HCT116 (cell line): ENCODE results near the gene PRR3. TPM values are rescaled to one million over a fixed set of nuclear protein-coding genes. Genes with fewer than 3 reads are reported as not detected.
A peak's percentile ranks its signal among the peaks of the same experiment; 100 is the strongest.

Experiments used
- ATAC-seq: fragments of 200-7000 bp; cut with Tn5 transposase; 2 replicates; pipeline ENCODE4 v1.9.1; 2020; ENCODE audit warnings: mild to moderate bottlenecking, moderate library complexity
- BruUV-seq: library from RNA; stranded (reverse); fragments of 400-500 nt; replicated peaks from 2 replicates; lab custom pipeline; 2021; lab: Mats Ljungman, UMichigan
- CTCF ChIA-PET: fragments of 300-600 bp; sonication (Branson Sonifier 250); formaldehyde crosslinking; loops from one replicate; lab custom pipeline; 2021; ENCODE audit warnings: antibody characterized with exemption; lab: Charles Lee
- POLR2A ChIA-PET: fragments of 300-600, 350-600 bp; sonication (Branson Sonifier 250); formaldehyde crosslinking; loops from one replicate; lab custom pipeline; 2021; ENCODE audit warnings: antibody characterized with exemption; lab: Charles Lee
- RAD21 ChIA-PET, 2 experiments: fragments of 300-600 bp; sonication (Branson Sonifier 250); formaldehyde crosslinking; loops; one replicate each; lab custom pipeline; 2023; ENCODE audit warnings: low total read pairs in 2 of 2; ENCODE audit not compliant: uncharacterized antibody in 2 of 2, unreplicated experiment in 2 of 2, low non-redundant PET in 1 of 2; lab: Charles Lee
- DNase-seq: peaks from one replicate; pipeline ENCODE4 v3.0.0-alpha.2; 2010; ENCODE audit warnings: low read depth, low spot score
- H2AFZ ChIP-seq: fragments of 200-600 bp; shearing (Covaris generic), sonication (generic); 2 replicates; pipeline ENCODE4 v1.6.1; 2017; ENCODE audit warnings: low read depth, mixed run types, mixed read lengths, antibody characterized with exemption, low read length; ENCODE audit not compliant: poor library complexity, severe bottlenecking
- H3K27ac ChIP-seq: 2 replicates; pipeline ENCODE4 v1.5.1; 2012; ENCODE audit warnings: low read depth, low read length
- H3K27me3 ChIP-seq: fragments of 200-600 bp; sonication (generic); 2 replicates; pipeline ENCODE4 v1.6.1; 2016; ENCODE audit warnings: mixed run types, low read length, mixed read lengths; ENCODE audit not compliant: insufficient read depth
- H3K36me3 ChIP-seq, 2 experiments: fragments of 200-500 bp in 1 of 2; fragments of 200-600 bp in 1 of 2; sonication (Bioruptor generic) in 1 of 2; sonication (generic) in 1 of 2; 2 replicates each; pipeline versions ENCODE4 v1.5.1 to v1.6.1; 2014 to 2016; ENCODE audit warnings: low read length in 2 of 2, inconsistent platforms in 1 of 2, mixed read lengths in 1 of 2, mixed run types in 1 of 2; ENCODE audit not compliant: insufficient read depth in 2 of 2, control insufficient read depth in 1 of 2
- H3K4me1 ChIP-seq, 2 experiments: fragments of 200-600 bp in 1 of 2; sonication (generic) in 1 of 2; 2 replicates each; pipeline versions ENCODE4 v1.5.1 to v1.6.1; 2012 to 2017; ENCODE audit warnings: low read length in 2 of 2, inconsistent platforms in 1 of 2, mild to moderate bottlenecking in 1 of 2, mixed read lengths in 1 of 2, mixed run types in 1 of 2, moderate library complexity in 1 of 2; ENCODE audit not compliant: insufficient read depth in 2 of 2, control insufficient read depth in 1 of 2
- H3K4me2 ChIP-seq: fragments of 200-600 bp; sonication (generic); 2 replicates; pipeline ENCODE4 v1.6.1; 2017; ENCODE audit warnings: mixed run types, low read length, mixed read lengths
- H3K4me3 ChIP-seq, 2 experiments: fragments of 200-600 bp in 1 of 2; sonication (generic) in 1 of 2; replicated peaks in 1 of 2; 2 replicates each; pipeline ENCODE4 v1.5.1; 2011 to 2016; ENCODE audit warnings: low read length in 2 of 2, control low read depth in 1 of 2, low read depth in 1 of 2, mild to moderate bottlenecking in 1 of 2, mixed read lengths in 1 of 2, mixed run types in 1 of 2
- H3K79me2 ChIP-seq: fragments of 200-600 bp; sonication (generic); 2 replicates; pipeline ENCODE4 v1.6.1; 2017; ENCODE audit warnings: mild to moderate bottlenecking, mixed run types, low read length, moderate library complexity, mixed read lengths; ENCODE audit not compliant: insufficient read depth
- H3K9ac ChIP-seq: fragments of 200-600 bp; sonication (generic); 2 replicates; pipeline ENCODE4 v1.6.1; 2016; ENCODE audit warnings: low read length, mixed read lengths
- H3K9me2 ChIP-seq: fragments of 200-600 bp; sonication (generic), shearing (Covaris generic); 2 replicates; pipeline ENCODE4 v1.6.1; 2017; ENCODE audit warnings: mixed run types, mild to moderate bottlenecking, moderate library complexity; ENCODE audit not compliant: insufficient read depth
- H3K9me3 ChIP-seq, 2 experiments: fragments of 200-500 bp in 1 of 2; fragments of 200-600 bp in 1 of 2; sonication (Bioruptor generic) in 1 of 2; sonication (generic) in 1 of 2; 2 replicates each; pipeline ENCODE4 v1.6.1; 2014 to 2017; ENCODE audit warnings: low read length in 2 of 2, mixed read lengths in 2 of 2, inconsistent platforms in 1 of 2, low read depth in 1 of 2, mild to moderate bottlenecking in 1 of 2, mixed run types in 1 of 2, moderate library complexity in 1 of 2; ENCODE audit not compliant: control insufficient read depth in 1 of 2, insufficient read depth in 1 of 2
- H4K20me1 ChIP-seq: fragments of 200-600 bp; sonication (generic), shearing (Covaris generic); 2 replicates; pipeline ENCODE4 v1.6.1; 2017; ENCODE audit warnings: mixed run types, mild to moderate bottlenecking, moderate library complexity; ENCODE audit not compliant: insufficient read depth
- CBX3 ChIP-seq: IDR thresholded peaks from 2 replicates; pipeline ENCODE4 v1.6.1; 2012; ENCODE audit warnings: low read depth
- POLR2AphosphoS5 ChIP-seq: IDR thresholded peaks from 2 replicates; pipeline ENCODE4 v1.6.1; 2011; ENCODE audit warnings: mild to moderate bottlenecking, low read depth, low read length, moderate library complexity
- ZNF274 ChIP-seq: fragments of 200-500 bp; sonication (Bioruptor generic); IDR thresholded peaks from 2 replicates; pipeline ENCODE4 v1.6.1; 2014; ENCODE audit warnings: mild to moderate bottlenecking, low read depth, low read length, inconsistent platforms
- intact Hi-C: fragments of 100-400 bp; cut with micrococcal nuclease; formaldehyde crosslinking; loops from 2 replicates; pipeline ENCODE4 v1.10.0; 2022
- microRNA counts: library from miRNA; unstranded; fragments of <30 nt; microRNA quantifications from one replicate; lab custom pipeline; 2015
- microRNA-seq: library from miRNA; unstranded; fragments of <30 nt; microRNA quantifications from one replicate; pipeline ENCODE4, GENCODE V29; 2016; ENCODE audit warnings: borderline number of aligned reads
- total RNA-seq: library from RNA; stranded (reverse); gene quantifications from one replicate; pipeline ENCODE4 v1.2.1, GENCODE V29; 2021; ENCODE audit not compliant: unreplicated experiment
- TF ChIP-seq, protein P1 (sequence below), 3 experiments: fragments of 200-600 bp in 1 of 3; sonication (generic) in 1 of 3; IDR thresholded peaks in 2 of 3; conservative IDR thresholded peaks in 1 of 3; 2 replicates each; pipeline ENCODE4 v1.5.1; 2012 to 2017; ENCODE audit warnings: low read depth in 2 of 3, low read length in 2 of 3, antibody characterized with exemption in 1 of 3, borderline replicate concordance in 1 of 3, control low read depth in 1 of 3, mild to moderate bottlenecking in 1 of 3, mixed read lengths in 1 of 3, mixed run types in 1 of 3, moderate library complexity in 1 of 3; ENCODE audit not compliant: insufficient read depth in 1 of 3

The PRR3 gene
- total RNA-seq, 1 experiment from 2014 or later = 16.7 TPM

DNA sequence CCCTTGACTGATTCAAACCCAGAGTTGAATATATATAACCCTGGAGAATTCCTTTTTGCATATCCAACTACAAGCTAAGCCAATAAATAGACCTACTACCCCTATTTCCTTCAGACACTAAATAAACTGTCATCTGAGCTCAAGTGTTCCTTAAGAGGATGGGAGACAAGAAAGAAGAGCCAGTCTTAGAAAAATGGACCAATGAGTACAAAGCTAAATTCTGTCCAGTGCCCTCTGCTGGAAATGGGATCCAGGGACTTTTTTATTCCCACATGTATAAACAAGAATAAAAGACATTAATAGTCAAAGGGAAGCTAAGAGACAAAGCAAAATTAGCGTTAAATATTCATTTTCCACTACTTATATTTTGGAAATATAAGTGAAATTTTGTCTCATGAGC lies 55.1 kb downstream of the PRR3 start:
- Histone ChIP-seq H3K27ac (no peak overlapping the region; the same call in 1 of the 2 replicates), H3K4me1 (peaks cover 9 to 27% of the 10 kb centered on the region in 2 experiments), H3K9me2 (no peaks in the 10 kb centered on the region), H3K9ac (no peak overlapping the region), H3K79me2 (peaks cover 79% of the 10 kb centered on the region), H3K27me3 (no peaks in the 10 kb centered on the region), H3K4me3 (no peak overlapping the region), H4K20me1 (no peaks in the 10 kb centered on the region; the same call in 1 of the 2 replicates), H3K9me3 (no peaks in the 10 kb centered on the region), H2AFZ (no peak overlapping the region), H3K36me3 (peaks cover 28 to 48% of the 10 kb centered on the region in 2 experiments), H3K4me2 (no peak overlapping the region)
- ChIA-PET RAD21 (no interaction called here), CTCF (interaction anchor here (0.5 to 3.6 kb wide), 6 partner anchors 15 to 130 kb away, joined by 3 to 26 read pairs (median 6); no protein-coding TSS in a partner anchor), POLR2A (interaction anchor here (0.5 to 1.9 kb wide), 12 partner anchors 9 to 119 kb away, joined by 3 to 28 read pairs (median 3); partner anchors contain the start of genes DHX16 and MDC1)
- ATAC-seq (no peak), DNase-seq (no peak)
- TF ChIP-seq, protein P1, sequence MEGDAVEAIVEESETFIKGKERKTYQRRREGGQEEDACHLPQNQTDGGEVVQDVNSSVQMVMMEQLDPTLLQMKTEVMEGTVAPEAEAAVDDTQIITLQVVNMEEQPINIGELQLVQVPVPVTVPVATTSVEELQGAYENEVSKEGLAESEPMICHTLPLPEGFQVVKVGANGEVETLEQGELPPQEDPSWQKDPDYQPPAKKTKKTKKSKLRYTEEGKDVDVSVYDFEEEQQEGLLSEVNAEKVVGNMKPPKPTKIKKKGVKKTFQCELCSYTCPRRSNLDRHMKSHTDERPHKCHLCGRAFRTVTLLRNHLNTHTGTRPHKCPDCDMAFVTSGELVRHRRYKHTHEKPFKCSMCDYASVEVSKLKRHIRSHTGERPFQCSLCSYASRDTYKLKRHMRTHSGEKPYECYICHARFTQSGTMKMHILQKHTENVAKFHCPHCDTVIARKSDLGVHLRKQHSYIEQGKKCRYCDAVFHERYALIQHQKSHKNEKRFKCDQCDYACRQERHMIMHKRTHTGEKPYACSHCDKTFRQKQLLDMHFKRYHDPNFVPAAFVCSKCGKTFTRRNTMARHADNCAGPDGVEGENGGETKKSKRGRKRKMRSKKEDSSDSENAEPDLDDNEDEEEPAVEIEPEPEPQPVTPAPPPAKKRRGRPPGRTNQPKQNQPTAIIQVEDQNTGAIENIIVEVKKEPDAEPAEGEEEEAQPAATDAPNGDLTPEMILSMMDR (IDR thresholded peaks at IDR 0.05 in 2 of 3, conservative IDR thresholded peaks at IDR 0.05 in 1 of 3; ENCODE audit: borderline replicate concordance in 1 of 3, insufficient read depth in 1 of 3, low read depth in 2 of 3, low read length in 2 of 3) = peak in 2 of 3 experiments; percentile 42 to 55; a peak in 4 of 6 replicates
- TF ChIP-seq ZNF274 = no peak
- intact Hi-C loops = loop anchor here (5.0 to 10.0 kb wide), 2 partner anchors 130 to 203 kb away; no protein-coding TSS in a partner anchor
- BruUV-seq = no TSS peak

- CTCF ChIA-PET = interaction anchor here (0.5 to 3.6 kb wide), 7 partner anchors 15 to 131 kb away, joined by 3 to 26 read pairs (median 5); partner anchors contain the start of gene DHX16
- no peaks in the 10 kb centered on the region; the same call in 1 of the 2 replicates for H4K20me1 ChIP-seq
- H3K27ac ChIP-seq = no peak overlapping the region; the same call in 1 of the 2 replicates
Measured at GRCh38 chr6:30612687-30613248, 55.7 kb downstream of the PRR3 start.

More at GRCh38 chr6:30612687-30613248, 55.7 kb downstream of the PRR3 start:
- no peak for DNase-seq
- RAD21 ChIA-PET = no interaction called here
- Histone ChIP-seq H3K27me3 (no peaks in the 10 kb centered on the region), H2AFZ (no peak overlapping the region), H3K9ac (no peak overlapping the region), H3K4me1 (peaks cover 9 to 29% of the 10 kb centered on the region in 2 experiments), H3K4me2 (no peak overlapping the region), H3K36me3 (peaks cover 22 to 42% of the 10 kb centered on the region in 2 experiments), H3K9me2 (no peaks in the 10 kb centered on the region), H3K9me3 (no peaks in the 10 kb centered on the region), H3K79me2 (peaks cover 75% of the 10 kb centered on the region), H3K4me3 (no peak overlapping the region)
- no peak for ATAC-seq
- no TSS peak for BruUV-seq
- POLR2A ChIA-PET = interaction anchor here (0.5 to 3.5 kb wide), 16 partner anchors 9 to 132 kb away, joined by 3 to 28 read pairs (median 3); partner anchors contain the start of genes DHX16, GNL1, IER3 and MDC1
- TF ChIP-seq CBX3 = no peak
- TF ChIP-seq POLR2AphosphoS5 = peak; percentile 66
- TF ChIP-seq, all 23 proteins: peak for 1
- intact Hi-C loops = loop anchor here (5.0 to 10.0 kb wide), 2 partner anchors 130 to 202 kb away; no protein-coding TSS in a partner anchor

MicroRNAs within 50 kb of the gene (microRNA counts, 767-probe panel; counts per million panel counts)
- not detected for microRNA hsa-miR-877-5p (lab: Ali Mortazavi, UCI)

Small RNA genes within 50 kb of the gene (microRNA-seq; reads per million reads assigned to microRNA genes)
- gene MIR877 = 449 reads per million, percentile 75 among the genes with 10 or more reads in this experiment

Other genes with a start within 250 kb of the PRR3 start
- 11.2 TPM for gene TRIM39, start 230.4 kb upstream of the PRR3 start, total RNA-seq
- 70.4 TPM for gene RPP21, start 212.1 kb upstream of the PRR3 start, total RNA-seq
- 108 TPM for gene HLA-E, start 67.8 kb upstream of the PRR3 start, total RNA-seq
- gene GNL1, start 806 bp upstream of the PRR3 start, total RNA-seq = 113 TPM
- gene ABCF1, start 14.1 kb downstream of the PRR3 start, total RNA-seq = 53.3 TPM
- 104 TPM for gene PPP1R10, start 59.9 kb downstream of the PRR3 start, total RNA-seq
- 112 TPM for gene MRPS18B, start 60.5 kb downstream of the PRR3 start, total RNA-seq
- gene ATAT1, start 69.6 kb downstream of the PRR3 start, total RNA-seq = 19.8 TPM
- 34.8 TPM for gene C6orf136, start 89.8 kb downstream of the PRR3 start, total RNA-seq
- 46.0 TPM for gene DHX16, start 115.7 kb downstream of the PRR3 start, total RNA-seq
- 33.6 TPM for gene PPP1R18, start 129.3 kb downstream of the PRR3 start, total RNA-seq
- gene NRM, start 133.7 kb downstream of the PRR3 start, total RNA-seq = 13.6 TPM
- gene MDC1, start 160.0 kb downstream of the PRR3 start, total RNA-seq = 75.8 TPM
- gene TUBB, start 163.1 kb downstream of the PRR3 start, total RNA-seq = 886 TPM
- gene FLOT1, start 185.4 kb downstream of the PRR3 start, total RNA-seq = 117 TPM
- gene IER3, start 187.3 kb downstream of the PRR3 start, total RNA-seq = 952 TPM